K562 (cell line): ENCODE results near the gene ITGAD. TPM values are rescaled to one million over a fixed set of nuclear protein-coding genes. Genes with fewer than 3 reads are reported as not detected.
A peak's percentile ranks its signal among the peaks of the same experiment; 100 is the strongest.

Experiments
- ARID2 ChIP-seq: fragments of 450-650 bp; IDR thresholded peaks from 2 replicates; pipeline ENCODE4 v1.6.1; 2017; ENCODE audit warnings: antibody characterized with exemption, mild to moderate bottlenecking
- ARID3B ChIP-seq: fragments of 250-450 bp; sonication (Bioruptor Pico); IDR thresholded peaks from 2 replicates; pipeline ENCODE4 v1.4.0; 2020; ENCODE audit warnings: borderline replicate concordance
- ATF1 ChIP-seq, 2 experiments: fragments of 450-650 bp in 1 of 2; IDR thresholded peaks; 2 replicates each; pipeline ENCODE4 v1.6.1; 2016; ENCODE audit warnings: missing compliant biosample characterization in 1 of 2, missing genetic modification characterization in 1 of 2
- ATF2 ChIP-seq: sonication (generic); formaldehyde crosslinking; IDR thresholded peaks from 2 replicates; pipeline ENCODE4 v1.8.1; 2022; ENCODE audit warnings: missing genetic modification reagents
- HDGF ChIP-seq: fragments of 450-650 bp; IDR thresholded peaks from 2 replicates; pipeline ENCODE4 v1.6.1; 2016
- LCOR ChIP-seq: sonication (generic); formaldehyde crosslinking; IDR thresholded peaks from 2 replicates; pipeline ENCODE4 v1.8.0; 2022; ENCODE audit warnings: mild to moderate bottlenecking, missing genetic modification reagents
- POLR2G ChIP-seq: fragments of 200-400 bp; formaldehyde crosslinking; IDR thresholded peaks from 2 replicates; pipeline ENCODE4 v1.6.1; 2017; ENCODE audit warnings: low read depth, mild to moderate bottlenecking, antibody characterized with exemption, low read length, moderate library complexity
- SIN3A ChIP-seq, 2 experiments: fragments of 150-350 bp in 1 of 2; IDR thresholded peaks; 2 replicates each; pipeline ENCODE4 v1.6.1; 2011 to 2016; ENCODE audit warnings: borderline replicate concordance in 2 of 2, low read depth in 2 of 2, low read length in 2 of 2, mild to moderate bottlenecking in 2 of 2, moderate library complexity in 2 of 2; ENCODE audit not compliant: control insufficient read depth in 1 of 2
- SIX5 ChIP-seq, 2 experiments: IDR thresholded peaks; 2 replicates each; pipeline ENCODE4 v1.6.1; 2011; ENCODE audit warnings: low read length in 2 of 2, borderline replicate concordance in 1 of 2, low read depth in 1 of 2, mild to moderate bottlenecking in 1 of 2, moderate library complexity in 1 of 2; ENCODE audit not compliant: insufficient read depth in 1 of 2
- SUPT5H ChIP-seq: fragments of 450-650 bp; IDR thresholded peaks from 2 replicates; pipeline ENCODE4 v1.6.1; 2016
- UBTF ChIP-seq, 2 experiments: IDR thresholded peaks; 2 replicates each; pipeline ENCODE4 v1.6.1; 2012; ENCODE audit warnings: improper control_type of control experiment in 2 of 2, low read depth in 2 of 2, low read length in 2 of 2, borderline replicate concordance in 1 of 2
- ZBTB26 ChIP-seq: fragments of 450-650 bp; formaldehyde crosslinking; IDR thresholded peaks from 2 replicates; pipeline ENCODE4 v1.4.0; 2022; ENCODE audit warnings: missing genetic modification characterization
- ZMIZ1 ChIP-seq, 2 experiments: fragments of 150-350 bp in 1 of 2; IDR thresholded peaks; 2 replicates each; pipeline ENCODE4 v1.6.1; 2012 to 2016; ENCODE audit warnings: low read depth in 2 of 2, low read length in 2 of 2, mild to moderate bottlenecking in 1 of 2, moderate library complexity in 1 of 2
- polyA plus RNA-seq, 8 experiments: library from polyadenylated mRNA; depleted of rRNA in 4 of 8; stranded (reverse) in 5 of 8; unstranded in 3 of 8; fragments of >200 nt; fragmentation: Nextera tagmentation in 2 of 8; fragmentation: Illumina TruSeq in 1 of 8; extraction: Ambion mirVana in 2 of 8; extraction: Trizol in 1 of 8; gene quantifications; 2 replicates each; pipeline versions ENCODE4 v1.2.1 to v1.2.3, GENCODE V29; 2011 to 2014; ENCODE audit warnings: inconsistent platforms in 1 of 8, missing spikeins in 1 of 8
- total RNA-seq, 7 experiments: library from RNA; depleted of rRNA in 6 of 7; stranded (reverse); fragments of >200 nt in 6 of 7; fragmentation: Illumina TruSeq in 2 of 7; extraction: Trizol in 2 of 7; gene quantifications; 2 replicates each; pipeline versions ENCODE4 v1.2.1 to v1.2.3, GENCODE V29; 2011 to 2021; ENCODE audit warnings: low replicate concordance in 1 of 7

ITGAD gene
- total and polyA plus RNA-seq, 9 of the 15 experiments (the other 6 are each of a cell fraction or from before 2014, with no cell fraction given) = not detected

GRCh38 chr16:31458844-31459686 lies 65.9 kb downstream of the ITGAD start, which contains the start of gene ARMC5 (continued):
- TF ChIP-seq ATF2 (CRISPR knock-in tag) = no peak
- no peak for TF ChIP-seq ZMIZ1 (IDR thresholded peaks at IDR 0.05; ENCODE audit: low read depth in 2 of 2, low read length in 2 of 2)
- peak; percentile 77; the same call in 1 of the 2 replicates for TF ChIP-seq ZBTB26
- peak; percentile 79 to 80 for TF ChIP-seq SIX5 (IDR thresholded peaks at IDR 0.05; ENCODE audit: borderline replicate concordance in 1 of 2, insufficient read depth in 1 of 2, low read depth in 1 of 2, low read length in 2 of 2)
- TF ChIP-seq ARID3B (CRISPR knock-in tag) = no peak
- peak; percentile 90 for TF ChIP-seq LCOR (CRISPR knock-in tag)
- TF ChIP-seq SUPT5H = peak; percentile 96
- TF ChIP-seq HDGF = no peak
- peak; percentile 40 to 87; a peak in 3 of 4 replicates for TF ChIP-seq SIN3A (IDR thresholded peaks at IDR 0.05; ENCODE audit: borderline replicate concordance in 2 of 2, control insufficient read depth in 1 of 2, low read depth in 2 of 2, low read length in 2 of 2)
- TF ChIP-seq ATF1 (CRISPR knock-in tag; IDR thresholded peaks at IDR 0.05) = peak; percentile 56; the same call in 1 of the 2 replicates
- TF ChIP-seq ATF1 (tag; IDR thresholded peaks at IDR 0.05) = peak; percentile 98
- peak; percentile 54; the same call in 1 of the 2 replicates for TF ChIP-seq ARID2
- TF ChIP-seq POLR2G = peak; percentile 87
- peak; percentile 50 to 85; a peak in 2 of 4 replicates for TF ChIP-seq UBTF (IDR thresholded peaks at IDR 0.05; ENCODE audit: borderline replicate concordance in 1 of 2, low read depth in 2 of 2, low read length in 2 of 2)
